GF-D8 (cell line): ENCODE data around the gene PPFIBP1.

Experiments used
- DNase-seq: peaks from one replicate; lab custom pipeline; 2025; lab: John Stamatoyannopoulos, UW

PPFIBP1 gene

GRCh38 chr12:27513155-27513824 lies 10.7 kb upstream of the PPFIBP1 start:
- DNase-seq = no peak

- no peak for DNase-seq
Measured at GRCh38 chr12:27515671-27516070, 8.3 kb upstream of the PPFIBP1 start.

- no peak for DNase-seq
Measured at GRCh38 chr12:27516625-27517024, 7.4 kb upstream of the PPFIBP1 start.

- no peak for DNase-seq
Measured at GRCh38 chr12:27517546-27517945, 6.5 kb upstream of the PPFIBP1 start.

- DNase-seq = no peak
Measured at GRCh38 chr12:27517961-27518665, 5.9 kb upstream of the PPFIBP1 start.

- DNase-seq = no peak
Measured at GRCh38 chr12:27521066-27521465, 2.9 kb upstream of the PPFIBP1 start.

GRCh38 chr12:27521981-27522380 lies 2.0 kb upstream of the PPFIBP1 start:
- no peak for DNase-seq

- no peak for DNase-seq
Measured at GRCh38 chr12:27523305-27523641, 733 bp upstream of the PPFIBP1 start.

- DNase-seq = no peak
Measured at GRCh38 chr12:27524494-27524835, 459 bp downstream of the PPFIBP1 start.

GRCh38 chr12:27524839-27525753 lies 1.1 kb downstream of the PPFIBP1 start:
- DNase-seq = no peak

- DNase-seq = no peak
Measured at GRCh38 chr12:27527512-27527911, 3.5 kb downstream of the PPFIBP1 start.

GRCh38 chr12:27528788-27529187 lies 4.8 kb downstream of the PPFIBP1 start:
- DNase-seq = no peak

- no peak for DNase-seq
Measured at GRCh38 chr12:27530157-27530922, 6.3 kb downstream of the PPFIBP1 start.

- DNase-seq = no peak
Measured at GRCh38 chr12:27531896-27532295, 7.9 kb downstream of the PPFIBP1 start.

GRCh38 chr12:27534060-27534764 lies 10.2 kb downstream of the PPFIBP1 start:
- no peak for DNase-seq

- DNase-seq = no peak
Measured at GRCh38 chr12:27534765-27535161, 10.8 kb downstream of the PPFIBP1 start.

- no peak for DNase-seq
Measured at GRCh38 chr12:27535318-27535717, 11.3 kb downstream of the PPFIBP1 start.

GRCh38 chr12:27537855-27538675 lies 14.1 kb downstream of the PPFIBP1 start:
- DNase-seq = no peak

- DNase-seq = no peak
Measured at GRCh38 chr12:27539191-27539631, 15.2 kb downstream of the PPFIBP1 start.

GRCh38 chr12:27541031-27541719 lies 17.2 kb downstream of the PPFIBP1 start:
- DNase-seq = no peak
